K562 (cell line): ENCODE results near the gene MRPS18B. TPM values are rescaled to one million over a fixed set of nuclear protein-coding genes. Genes with fewer than 3 reads are reported as not detected.
A peak's percentile ranks its signal among the peaks of the same experiment; 100 is the strongest.

Experiments
- CREM ChIP-seq: IDR thresholded peaks from 2 replicates; pipeline ENCODE4 v1.6.1; 2014; ENCODE audit warnings: antibody characterized with exemption, low read depth
- ELF4 ChIP-seq: fragments of 450-650 bp; formaldehyde crosslinking; IDR thresholded peaks from 2 replicates; pipeline ENCODE4 v1.4.0; 2022; ENCODE audit warnings: missing genetic modification characterization
- FOXK1 ChIP-seq: sonication (generic); formaldehyde crosslinking; IDR thresholded peaks from 2 replicates; pipeline ENCODE4 v1.8.0; 2022; ENCODE audit warnings: missing genetic modification reagents, mild to moderate bottlenecking, borderline replicate concordance
- GTF2B ChIP-seq: IDR thresholded peaks from 2 replicates; pipeline ENCODE4 v1.6.1; 2011; ENCODE audit not compliant: insufficient read length; ENCODE audit errors: extremely low read depth
- HDAC2 ChIP-seq: fragments of 450-650 bp; IDR thresholded peaks from 2 replicates; pipeline ENCODE4 v1.6.1; 2016; ENCODE audit warnings: mild to moderate bottlenecking
- HMGN3 ChIP-seq: IDR thresholded peaks from 2 replicates; pipeline ENCODE4 v1.6.1; 2011; ENCODE audit warnings: borderline replicate concordance, low read depth, mild to moderate bottlenecking, mixed read lengths, low read length; ENCODE audit not compliant: insufficient read length; ENCODE audit errors: extremely low read depth
- KLF10 ChIP-seq: fragments of 250-450 bp; sonication (Bioruptor Pico); IDR thresholded peaks from 2 replicates; pipeline ENCODE4 v1.6.1; 2021; ENCODE audit warnings: matching md5 sums
- NR2C2 ChIP-seq, 2 experiments: fragments of 200-800 bp in 1 of 2; sonication (Bioruptor generic) in 1 of 2; sonication (generic) in 1 of 2; formaldehyde crosslinking in 1 of 2; IDR thresholded peaks; 2 replicates each; pipeline versions ENCODE4 v1.6.1 to v1.8.0; 2016 to 2022; ENCODE audit warnings: mild to moderate bottlenecking in 1 of 2, missing compliant biosample characterization in 1 of 2, missing genetic modification characterization in 1 of 2, missing genetic modification reagents in 1 of 2
- POLR2A ChIP-seq: fragments of 450-650 bp; conservative IDR thresholded peaks from 2 replicates; pipeline ENCODE4 v1.6.1; 2016
- POLR2AphosphoS5 ChIP-seq: IDR thresholded peaks from 2 replicates; pipeline ENCODE4 v1.6.1; 2011; ENCODE audit warnings: mild to moderate bottlenecking, low read depth, low read length, moderate library complexity; ENCODE audit not compliant: control insufficient read depth, insufficient read depth
- RNF219 ChIP-seq: fragments of 250-450 bp; sonication (Bioruptor Pico); IDR thresholded peaks from 2 replicates; pipeline ENCODE4 v1.5.0; 2022; ENCODE audit warnings: mild to moderate bottlenecking
- ZBTB11 ChIP-seq, 3 experiments: fragments of 200-800 bp in 1 of 3; fragments of 250-450 bp in 1 of 3; fragments of 450-650 bp in 1 of 3; sonication (Bioruptor Pico) in 1 of 3; sonication (Bioruptor generic) in 1 of 3; formaldehyde crosslinking in 1 of 3; IDR thresholded peaks; 2 replicates each; pipeline versions ENCODE4 v1.6.1 to v1.8.0; 2016 to 2022; ENCODE audit warnings: mild to moderate bottlenecking in 2 of 3, missing genetic modification characterization in 2 of 3, missing compliant biosample characterization in 1 of 3, moderate library complexity in 1 of 3
- ZBTB17 ChIP-seq: fragments of 450-650 bp; formaldehyde crosslinking; IDR thresholded peaks from 2 replicates; pipeline ENCODE4 v1.4.0; 2020; ENCODE audit warnings: mild to moderate bottlenecking
- ZBTB7A ChIP-seq: IDR thresholded peaks from 2 replicates; pipeline ENCODE4 v1.6.1; 2011; ENCODE audit warnings: low read depth, mild to moderate bottlenecking, low read length, moderate library complexity, borderline replicate concordance; ENCODE audit not compliant: control insufficient read depth
- ZNF511 ChIP-seq: sonication (generic); formaldehyde crosslinking; IDR thresholded peaks from 2 replicates; pipeline ENCODE4 v1.8.0; 2022; ENCODE audit warnings: mild to moderate bottlenecking, missing genetic modification reagents
- ZNF57 ChIP-seq: fragments of 450-650 bp; formaldehyde crosslinking; IDR thresholded peaks from 2 replicates; pipeline ENCODE4 v1.4.0; 2020; ENCODE audit warnings: mild to moderate bottlenecking, moderate library complexity
- polyA plus RNA-seq, 8 experiments: library from polyadenylated mRNA; depleted of rRNA in 4 of 8; stranded (reverse) in 5 of 8; unstranded in 3 of 8; fragments of >200 nt; fragmentation: Nextera tagmentation in 2 of 8; fragmentation: Illumina TruSeq in 1 of 8; extraction: Ambion mirVana in 2 of 8; extraction: Trizol in 1 of 8; gene quantifications; 2 replicates each; pipeline versions ENCODE4 v1.2.1 to v1.2.3, GENCODE V29; 2011 to 2014; ENCODE audit warnings: inconsistent platforms in 1 of 8, missing spikeins in 1 of 8
- total RNA-seq, 7 experiments: library from RNA; depleted of rRNA in 6 of 7; stranded (reverse); fragments of >200 nt in 6 of 7; fragmentation: Illumina TruSeq in 2 of 7; extraction: Trizol in 2 of 7; gene quantifications; 2 replicates each; pipeline versions ENCODE4 v1.2.1 to v1.2.3, GENCODE V29; 2011 to 2021; ENCODE audit warnings: low replicate concordance in 1 of 7

MRPS18B gene
- total and polyA plus RNA-seq, 9 of the 15 experiments (the other 6 are each of a cell fraction or from before 2014, with no cell fraction given) = 132 to 383 (median 178) TPM

GRCh38 chr6:30626484-30627366 is 9.1 kb downstream of the MRPS18B start, which contains the start of gene ATAT1 (continued):
- TF ChIP-seq ZBTB11 (CRISPR knock-in tag; IDR thresholded peaks at IDR 0.05) (peak in 2 of 3 experiments; percentile 53 to 66; a peak in 3 of 6 replicates), POLR2A (peak; percentile 79), ZNF57 (CRISPR knock-in tag) (peak; percentile 21; the same call in 1 of the 2 replicates), FOXK1 (CRISPR knock-in tag) (no peak), ZBTB7A (no peak; the same call in 1 of the 2 replicates), RNF219 (CRISPR knock-in tag) (0 out of 2 replicates have a peak, but pooled peaks have one; percentile 45), NR2C2 (CRISPR knock-in tag; IDR thresholded peaks at IDR 0.05) (peak; percentile 88), NR2C2 (tag; IDR thresholded peaks at IDR 0.05) (peak; percentile 95), ZBTB17 (CRISPR knock-in tag) (peak; percentile 46; the same call in 1 of the 2 replicates), POLR2AphosphoS5 (peak; percentile 57; the same call in 1 of the 2 replicates), ELF4 (CRISPR knock-in tag) (peak; percentile 10; the same call in 1 of the 2 replicates), HDAC2 (no peak), GTF2B (no peak), CREM (peak; percentile 89), KLF10 (CRISPR knock-in tag) (no peak), HMGN3 (peak; percentile 92), ZNF511 (CRISPR knock-in tag) (peak; percentile 23)
